Esophagus squamous epithelium (tissue), 4 donors: ENCODE measurements around the gene SHF.

ENCODE experiments used
- POLR2A ChIP-seq, 4 donors: fragments of 450-650 bp; IDR thresholded peaks; one replicate each; pipeline ENCODE4 v1.6.1; 2017; ENCODE audit warnings: antibody characterized with exemption in 4 of 4, mild to moderate bottlenecking in 4 of 4, moderate library complexity in 3 of 4
- TF ChIP-seq, protein P1 (sequence below), 6 experiments: fragments of 450-650 bp in 4 of 6; fragments of 200-600 bp in 2 of 6; sonication (generic) in 2 of 6; IDR thresholded peaks; one replicate each; pipeline ENCODE4 v1.5.1; 2016 to 2019; ENCODE audit warnings: antibody characterized with exemption in 6 of 6, mild to moderate bottlenecking in 4 of 6, moderate library complexity in 4 of 6

DNA sequence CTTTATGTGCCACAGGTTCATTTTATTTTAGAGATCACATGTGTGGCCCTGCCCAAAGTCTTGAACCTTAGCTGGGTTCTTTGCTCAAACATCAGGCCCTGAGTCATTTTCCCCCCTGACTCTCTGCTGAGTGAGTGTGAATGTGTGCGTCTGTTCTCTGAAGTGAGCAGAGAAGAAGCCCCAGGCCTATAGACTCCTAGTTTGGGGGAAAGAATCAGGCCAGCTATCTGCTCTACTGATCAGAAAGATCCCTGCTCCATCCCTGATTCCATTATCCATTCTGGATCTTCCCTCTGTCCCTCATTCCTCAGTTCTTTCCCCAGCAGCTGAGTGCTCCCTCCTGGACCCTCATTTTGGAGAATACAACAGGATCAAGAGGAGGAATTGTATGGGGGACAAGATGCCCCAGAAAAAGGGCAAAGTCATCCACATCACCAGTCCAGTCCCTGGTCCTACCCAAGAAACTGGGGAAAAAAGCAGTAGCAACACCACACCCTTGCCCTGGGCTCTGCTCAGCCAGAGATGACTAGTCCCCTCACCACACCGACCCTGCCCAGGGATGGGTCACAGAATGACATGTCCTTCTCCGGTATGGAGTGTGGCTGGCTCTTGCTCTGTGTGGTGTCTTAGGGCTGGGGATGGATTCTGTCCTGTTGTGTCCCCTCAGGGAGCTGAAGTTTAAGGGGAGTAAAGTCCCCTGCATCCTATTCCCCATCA is 54.8 kb downstream of the SHF start:
- TF ChIP-seq POLR2A (IDR thresholded peaks at IDR 0.05) = no peak
- TF ChIP-seq, protein P1, sequence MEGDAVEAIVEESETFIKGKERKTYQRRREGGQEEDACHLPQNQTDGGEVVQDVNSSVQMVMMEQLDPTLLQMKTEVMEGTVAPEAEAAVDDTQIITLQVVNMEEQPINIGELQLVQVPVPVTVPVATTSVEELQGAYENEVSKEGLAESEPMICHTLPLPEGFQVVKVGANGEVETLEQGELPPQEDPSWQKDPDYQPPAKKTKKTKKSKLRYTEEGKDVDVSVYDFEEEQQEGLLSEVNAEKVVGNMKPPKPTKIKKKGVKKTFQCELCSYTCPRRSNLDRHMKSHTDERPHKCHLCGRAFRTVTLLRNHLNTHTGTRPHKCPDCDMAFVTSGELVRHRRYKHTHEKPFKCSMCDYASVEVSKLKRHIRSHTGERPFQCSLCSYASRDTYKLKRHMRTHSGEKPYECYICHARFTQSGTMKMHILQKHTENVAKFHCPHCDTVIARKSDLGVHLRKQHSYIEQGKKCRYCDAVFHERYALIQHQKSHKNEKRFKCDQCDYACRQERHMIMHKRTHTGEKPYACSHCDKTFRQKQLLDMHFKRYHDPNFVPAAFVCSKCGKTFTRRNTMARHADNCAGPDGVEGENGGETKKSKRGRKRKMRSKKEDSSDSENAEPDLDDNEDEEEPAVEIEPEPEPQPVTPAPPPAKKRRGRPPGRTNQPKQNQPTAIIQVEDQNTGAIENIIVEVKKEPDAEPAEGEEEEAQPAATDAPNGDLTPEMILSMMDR (IDR thresholded peaks at IDR 0.05) = no peak
